ENCODE measurements around the gene PTPRD.

DNA sequence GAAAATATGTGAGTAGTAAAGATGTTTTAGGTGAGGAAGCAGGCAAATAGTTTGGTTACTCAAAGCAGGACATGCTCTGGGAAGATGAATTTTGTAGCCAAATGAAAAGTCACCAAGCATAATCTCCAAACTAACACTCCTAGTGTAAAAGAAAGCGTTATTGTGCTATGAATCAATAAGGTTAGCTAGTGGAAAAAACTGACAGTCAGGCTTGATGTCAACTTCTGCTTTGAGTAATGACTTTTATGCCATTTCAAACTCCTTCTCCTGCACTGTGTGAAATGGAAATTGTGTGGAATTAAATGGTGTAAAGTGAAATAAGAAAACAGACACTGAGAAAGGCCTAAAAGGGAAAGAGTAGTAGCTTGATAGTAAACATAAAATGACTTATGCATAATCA lies 2176.0 kb downstream of the PTPRD start:
- TF ChIP-seq, protein P1, sequence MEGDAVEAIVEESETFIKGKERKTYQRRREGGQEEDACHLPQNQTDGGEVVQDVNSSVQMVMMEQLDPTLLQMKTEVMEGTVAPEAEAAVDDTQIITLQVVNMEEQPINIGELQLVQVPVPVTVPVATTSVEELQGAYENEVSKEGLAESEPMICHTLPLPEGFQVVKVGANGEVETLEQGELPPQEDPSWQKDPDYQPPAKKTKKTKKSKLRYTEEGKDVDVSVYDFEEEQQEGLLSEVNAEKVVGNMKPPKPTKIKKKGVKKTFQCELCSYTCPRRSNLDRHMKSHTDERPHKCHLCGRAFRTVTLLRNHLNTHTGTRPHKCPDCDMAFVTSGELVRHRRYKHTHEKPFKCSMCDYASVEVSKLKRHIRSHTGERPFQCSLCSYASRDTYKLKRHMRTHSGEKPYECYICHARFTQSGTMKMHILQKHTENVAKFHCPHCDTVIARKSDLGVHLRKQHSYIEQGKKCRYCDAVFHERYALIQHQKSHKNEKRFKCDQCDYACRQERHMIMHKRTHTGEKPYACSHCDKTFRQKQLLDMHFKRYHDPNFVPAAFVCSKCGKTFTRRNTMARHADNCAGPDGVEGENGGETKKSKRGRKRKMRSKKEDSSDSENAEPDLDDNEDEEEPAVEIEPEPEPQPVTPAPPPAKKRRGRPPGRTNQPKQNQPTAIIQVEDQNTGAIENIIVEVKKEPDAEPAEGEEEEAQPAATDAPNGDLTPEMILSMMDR (conservative IDR thresholded peaks at IDR 0.05; ENCODE audit: low read depth in 2 of 2), result no peak
- TF ChIP-seq POLR2AphosphoS5 (IDR thresholded peaks at IDR 0.05; ENCODE audit: low read depth) (no peak), EZH2phosphoT487 (IDR thresholded peaks at IDR 0.05; ENCODE audit: unreplicated experiment) (no peak), EZH2 (IDR thresholded peaks at IDR 0.05; ENCODE audit: low read depth, unreplicated experiment) (no peak), CREB1 (CRISPR knock-in tag; IDR thresholded peaks at IDR 0.05; ENCODE audit: low read depth) (no peak), STAT1 (IDR thresholded peaks at IDR 0.05; ENCODE audit: unreplicated experiment) (no peak)
- TF ChIP-seq, protein P2, sequence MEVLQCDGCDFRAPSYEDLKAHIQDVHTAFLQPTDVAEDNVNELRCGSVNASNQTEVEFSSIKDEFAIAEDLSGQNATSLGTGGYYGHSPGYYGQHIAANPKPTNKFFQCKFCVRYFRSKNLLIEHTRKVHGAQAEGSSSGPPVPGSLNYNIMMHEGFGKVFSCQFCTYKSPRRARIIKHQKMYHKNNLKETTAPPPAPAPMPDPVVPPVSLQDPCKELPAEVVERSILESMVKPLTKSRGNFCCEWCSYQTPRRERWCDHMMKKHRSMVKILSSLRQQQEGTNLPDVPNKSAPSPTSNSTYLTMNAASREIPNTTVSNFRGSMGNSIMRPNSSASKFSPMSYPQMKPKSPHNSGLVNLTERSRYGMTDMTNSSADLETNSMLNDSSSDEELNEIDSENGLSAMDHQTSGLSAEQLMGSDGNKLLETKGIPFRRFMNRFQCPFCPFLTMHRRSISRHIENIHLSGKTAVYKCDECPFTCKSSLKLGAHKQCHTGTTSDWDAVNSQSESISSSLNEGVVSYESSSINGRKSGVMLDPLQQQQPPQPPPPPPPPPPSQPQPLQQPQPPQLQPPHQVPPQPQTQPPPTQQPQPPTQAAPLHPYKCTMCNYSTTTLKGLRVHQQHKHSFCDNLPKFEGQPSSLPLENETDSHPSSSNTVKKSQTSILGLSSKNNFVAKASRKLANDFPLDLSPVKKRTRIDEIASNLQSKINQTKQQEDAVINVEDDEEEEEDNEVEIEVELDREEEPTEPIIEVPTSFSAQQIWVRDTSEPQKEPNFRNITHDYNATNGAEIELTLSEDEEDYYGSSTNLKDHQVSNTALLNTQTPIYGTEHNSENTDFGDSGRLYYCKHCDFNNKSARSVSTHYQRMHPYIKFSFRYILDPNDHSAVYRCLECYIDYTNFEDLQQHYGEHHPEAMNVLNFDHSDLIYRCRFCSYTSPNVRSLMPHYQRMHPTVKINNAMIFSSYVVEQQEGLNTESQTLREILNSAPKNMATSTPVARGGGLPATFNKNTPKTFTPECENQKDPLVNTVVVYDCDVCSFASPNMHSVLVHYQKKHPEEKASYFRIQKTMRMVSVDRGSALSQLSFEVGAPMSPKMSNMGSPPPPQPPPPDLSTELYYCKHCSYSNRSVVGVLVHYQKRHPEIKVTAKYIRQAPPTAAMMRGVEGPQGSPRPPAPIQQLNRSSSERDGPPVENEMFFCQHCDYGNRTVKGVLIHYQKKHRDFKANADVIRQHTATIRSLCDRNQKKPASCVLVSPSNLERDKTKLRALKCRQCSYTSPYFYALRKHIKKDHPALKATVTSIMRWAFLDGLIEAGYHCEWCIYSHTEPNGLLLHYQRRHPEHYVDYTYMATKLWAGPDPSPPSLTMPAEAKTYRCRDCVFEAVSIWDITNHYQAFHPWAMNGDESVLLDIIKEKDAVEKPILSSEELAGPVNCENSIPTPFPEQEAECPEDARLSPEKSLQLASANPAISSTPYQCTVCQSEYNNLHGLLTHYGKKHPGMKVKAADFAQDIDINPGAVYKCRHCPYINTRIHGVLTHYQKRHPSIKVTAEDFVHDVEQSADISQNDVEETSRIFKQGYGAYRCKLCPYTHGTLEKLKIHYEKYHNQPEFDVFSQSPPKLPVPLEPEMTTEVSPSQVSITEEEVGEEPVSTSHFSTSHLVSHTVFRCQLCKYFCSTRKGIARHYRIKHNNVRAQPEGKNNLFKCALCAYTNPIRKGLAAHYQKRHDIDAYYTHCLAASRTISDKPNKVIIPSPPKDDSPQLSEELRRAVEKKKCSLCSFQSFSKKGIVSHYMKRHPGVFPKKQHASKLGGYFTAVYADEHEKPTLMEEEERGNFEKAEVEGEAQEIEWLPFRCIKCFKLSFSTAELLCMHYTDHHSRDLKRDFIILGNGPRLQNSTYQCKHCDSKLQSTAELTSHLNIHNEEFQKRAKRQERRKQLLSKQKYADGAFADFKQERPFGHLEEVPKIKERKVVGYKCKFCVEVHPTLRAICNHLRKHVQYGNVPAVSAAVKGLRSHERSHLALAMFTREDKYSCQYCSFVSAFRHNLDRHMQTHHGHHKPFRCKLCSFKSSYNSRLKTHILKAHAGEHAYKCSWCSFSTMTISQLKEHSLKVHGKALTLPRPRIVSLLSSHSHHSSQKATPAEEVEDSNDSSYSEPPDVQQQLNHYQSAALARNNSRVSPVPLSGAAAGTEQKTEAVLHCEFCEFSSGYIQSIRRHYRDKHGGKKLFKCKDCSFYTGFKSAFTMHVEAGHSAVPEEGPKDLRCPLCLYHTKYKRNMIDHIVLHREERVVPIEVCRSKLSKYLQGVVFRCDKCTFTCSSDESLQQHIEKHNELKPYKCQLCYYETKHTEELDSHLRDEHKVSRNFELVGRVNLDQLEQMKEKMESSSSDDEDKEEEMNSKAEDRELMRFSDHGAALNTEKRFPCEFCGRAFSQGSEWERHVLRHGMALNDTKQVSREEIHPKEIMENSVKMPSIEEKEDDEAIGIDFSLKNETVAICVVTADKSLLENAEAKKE (CRISPR knock-in tag; IDR thresholded peaks at IDR 0.05), result no peak
- TF ChIP-seq, protein P3, sequence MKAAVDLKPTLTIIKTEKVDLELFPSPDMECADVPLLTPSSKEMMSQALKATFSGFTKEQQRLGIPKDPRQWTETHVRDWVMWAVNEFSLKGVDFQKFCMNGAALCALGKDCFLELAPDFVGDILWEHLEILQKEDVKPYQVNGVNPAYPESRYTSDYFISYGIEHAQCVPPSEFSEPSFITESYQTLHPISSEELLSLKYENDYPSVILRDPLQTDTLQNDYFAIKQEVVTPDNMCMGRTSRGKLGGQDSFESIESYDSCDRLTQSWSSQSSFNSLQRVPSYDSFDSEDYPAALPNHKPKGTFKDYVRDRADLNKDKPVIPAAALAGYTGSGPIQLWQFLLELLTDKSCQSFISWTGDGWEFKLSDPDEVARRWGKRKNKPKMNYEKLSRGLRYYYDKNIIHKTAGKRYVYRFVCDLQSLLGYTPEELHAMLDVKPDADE (IDR thresholded peaks at IDR 0.05), result no peak
